K562 (cell line): ENCODE data around the gene BRD4. TPM values are rescaled to one million over a fixed set of nuclear protein-coding genes. Genes with fewer than 3 reads are reported as not detected.

Source experiments
- EZH2 ChIP-seq: IDR thresholded peaks from 2 replicates; pipeline ENCODE4 v1.6.1; 2012; ENCODE audit warnings: low read depth, mild to moderate bottlenecking, inconsistent platforms, low read length, borderline replicate concordance
- ILF3 ChIP-seq: fragments of 450-650 bp; IDR thresholded peaks from 2 replicates; pipeline ENCODE4 v1.6.1; 2018; ENCODE audit warnings: antibody characterized with exemption, mild to moderate bottlenecking, moderate library complexity, borderline replicate concordance
- JUND ChIP-seq, 2 experiments: IDR thresholded peaks; 2 replicates in 1 of 2; 3 replicates in 1 of 2; pipeline ENCODE4 v1.6.1; 2011; ENCODE audit warnings: borderline replicate concordance in 2 of 2, low read depth in 2 of 2, low read length in 2 of 2, improper control_type of control experiment in 1 of 2, missing biosample characterization in 1 of 2, missing genetic modification characterization in 1 of 2, missing genetic modification reagents in 1 of 2
- POLR2G ChIP-seq: fragments of 200-400 bp; formaldehyde crosslinking; IDR thresholded peaks from 2 replicates; pipeline ENCODE4 v1.6.1; 2017; ENCODE audit warnings: low read depth, mild to moderate bottlenecking, antibody characterized with exemption, low read length, moderate library complexity
- RCOR1 ChIP-seq, 2 experiments: IDR thresholded peaks; 2 replicates each; pipeline ENCODE4 v1.6.1; 2012; ENCODE audit warnings: low read depth in 2 of 2, low read length in 2 of 2, borderline replicate concordance in 1 of 2, improper control_type of control experiment in 1 of 2
- XRCC5 ChIP-seq: fragments of 200-400 bp; formaldehyde crosslinking; IDR thresholded peaks from 2 replicates; pipeline ENCODE4 v1.6.1; 2017; ENCODE audit warnings: low read depth, mild to moderate bottlenecking, low read length
- ZNF354B ChIP-seq: fragments of 250-450 bp; sonication (Bioruptor Pico); IDR thresholded peaks from 2 replicates; pipeline ENCODE4 v1.4.0; 2020
- polyA plus RNA-seq, 8 experiments: library from polyadenylated mRNA; depleted of rRNA in 4 of 8; stranded (reverse) in 5 of 8; unstranded in 3 of 8; fragments of >200 nt; fragmentation: Nextera tagmentation in 2 of 8; fragmentation: Illumina TruSeq in 1 of 8; extraction: Ambion mirVana in 2 of 8; extraction: Trizol in 1 of 8; gene quantifications; 2 replicates each; pipeline versions ENCODE4 v1.2.1 to v1.2.3, GENCODE V29; 2011 to 2014; ENCODE audit warnings: inconsistent platforms in 1 of 8, missing spikeins in 1 of 8
- total RNA-seq, 7 experiments: library from RNA; depleted of rRNA in 6 of 7; stranded (reverse); fragments of >200 nt in 6 of 7; fragmentation: Illumina TruSeq in 2 of 7; extraction: Trizol in 2 of 7; gene quantifications; 2 replicates each; pipeline versions ENCODE4 v1.2.1 to v1.2.3, GENCODE V29; 2011 to 2021; ENCODE audit warnings: low replicate concordance in 1 of 7
- TF ChIP-seq, protein P1 (sequence below): fragments of 450-650 bp; IDR thresholded peaks from 2 replicates; pipeline ENCODE4 v1.6.1; 2016; ENCODE audit warnings: mild to moderate bottlenecking, moderate library complexity
- TF ChIP-seq, protein P2 (sequence below), 2 experiments: fragments of 450-650 bp in 1 of 2; sonication (generic) in 1 of 2; formaldehyde crosslinking in 1 of 2; IDR thresholded peaks in 1 of 2; conservative IDR thresholded peaks in 1 of 2; 2 replicates each; pipeline versions ENCODE4 v1.6.1 to v1.8.1; 2016 to 2023; ENCODE audit warnings: mild to moderate bottlenecking in 2 of 2, moderate library complexity in 2 of 2, inconsistent platforms in 1 of 2, missing genetic modification reagents in 1 of 2
- TF ChIP-seq, protein P3 (sequence below), 2 experiments: IDR thresholded peaks; 2 replicates each; pipeline ENCODE4 v1.6.1; 2011; ENCODE audit warnings: borderline replicate concordance in 1 of 2, control low read depth in 1 of 2, low read depth in 1 of 2, low read length in 1 of 2, mild to moderate bottlenecking in 1 of 2, mixed read lengths in 1 of 2, moderate library complexity in 1 of 2; ENCODE audit not compliant: insufficient read depth in 1 of 2, insufficient read length in 1 of 2, poor library complexity in 1 of 2, severe bottlenecking in 1 of 2; ENCODE audit errors: extremely low read depth in 1 of 2

Gene BRD4
- total and polyA plus RNA-seq, 9 of the 15 experiments (the other 6 are each of a cell fraction or from before 2014, with no cell fraction given) = 1.8 to 105 (median 15.6) TPM

DNA sequence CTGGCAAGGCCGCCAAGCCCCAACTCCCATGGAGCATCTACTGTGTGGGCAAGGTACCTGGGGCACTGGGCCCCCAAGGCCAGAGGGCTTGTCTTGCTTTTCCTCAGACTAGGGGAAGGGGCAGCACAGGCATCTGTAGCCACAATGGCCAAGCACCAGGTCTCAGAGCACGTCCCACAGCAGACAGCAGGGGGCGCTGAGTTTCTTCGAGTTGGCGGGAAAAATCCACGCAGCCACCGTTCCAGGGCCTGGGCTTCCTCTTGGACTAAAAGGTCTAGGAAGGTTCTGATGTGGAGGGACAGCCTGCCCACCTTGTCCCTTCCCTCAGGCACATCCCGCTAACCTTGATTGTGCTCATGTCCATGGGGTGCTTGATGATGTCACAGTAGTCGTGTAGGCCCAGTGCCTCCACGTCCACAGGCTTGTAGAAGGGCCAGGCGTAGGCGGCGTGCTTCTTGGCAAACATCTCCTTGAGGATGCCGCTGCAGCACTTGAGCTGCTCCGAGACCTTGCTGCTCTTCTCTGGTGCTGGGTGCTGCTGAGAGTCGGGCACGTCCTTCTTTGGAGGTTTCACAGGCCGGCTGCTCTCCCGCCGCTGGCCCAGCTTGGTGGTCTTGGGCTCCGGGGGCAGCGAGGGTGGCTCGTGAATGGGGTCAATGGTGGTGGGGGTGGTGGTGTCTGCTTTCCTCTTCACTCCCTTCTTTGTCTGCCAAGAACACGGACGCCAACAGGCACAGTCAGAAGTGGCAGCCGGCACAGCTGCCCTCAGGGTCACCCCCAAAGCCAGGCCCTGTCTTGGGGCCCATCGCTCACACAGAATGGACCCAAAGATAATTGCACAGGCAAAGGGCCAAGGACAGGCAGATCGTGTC is 68.0 kb downstream of the BRD4 start (continued):
- TF ChIP-seq, protein P1, sequence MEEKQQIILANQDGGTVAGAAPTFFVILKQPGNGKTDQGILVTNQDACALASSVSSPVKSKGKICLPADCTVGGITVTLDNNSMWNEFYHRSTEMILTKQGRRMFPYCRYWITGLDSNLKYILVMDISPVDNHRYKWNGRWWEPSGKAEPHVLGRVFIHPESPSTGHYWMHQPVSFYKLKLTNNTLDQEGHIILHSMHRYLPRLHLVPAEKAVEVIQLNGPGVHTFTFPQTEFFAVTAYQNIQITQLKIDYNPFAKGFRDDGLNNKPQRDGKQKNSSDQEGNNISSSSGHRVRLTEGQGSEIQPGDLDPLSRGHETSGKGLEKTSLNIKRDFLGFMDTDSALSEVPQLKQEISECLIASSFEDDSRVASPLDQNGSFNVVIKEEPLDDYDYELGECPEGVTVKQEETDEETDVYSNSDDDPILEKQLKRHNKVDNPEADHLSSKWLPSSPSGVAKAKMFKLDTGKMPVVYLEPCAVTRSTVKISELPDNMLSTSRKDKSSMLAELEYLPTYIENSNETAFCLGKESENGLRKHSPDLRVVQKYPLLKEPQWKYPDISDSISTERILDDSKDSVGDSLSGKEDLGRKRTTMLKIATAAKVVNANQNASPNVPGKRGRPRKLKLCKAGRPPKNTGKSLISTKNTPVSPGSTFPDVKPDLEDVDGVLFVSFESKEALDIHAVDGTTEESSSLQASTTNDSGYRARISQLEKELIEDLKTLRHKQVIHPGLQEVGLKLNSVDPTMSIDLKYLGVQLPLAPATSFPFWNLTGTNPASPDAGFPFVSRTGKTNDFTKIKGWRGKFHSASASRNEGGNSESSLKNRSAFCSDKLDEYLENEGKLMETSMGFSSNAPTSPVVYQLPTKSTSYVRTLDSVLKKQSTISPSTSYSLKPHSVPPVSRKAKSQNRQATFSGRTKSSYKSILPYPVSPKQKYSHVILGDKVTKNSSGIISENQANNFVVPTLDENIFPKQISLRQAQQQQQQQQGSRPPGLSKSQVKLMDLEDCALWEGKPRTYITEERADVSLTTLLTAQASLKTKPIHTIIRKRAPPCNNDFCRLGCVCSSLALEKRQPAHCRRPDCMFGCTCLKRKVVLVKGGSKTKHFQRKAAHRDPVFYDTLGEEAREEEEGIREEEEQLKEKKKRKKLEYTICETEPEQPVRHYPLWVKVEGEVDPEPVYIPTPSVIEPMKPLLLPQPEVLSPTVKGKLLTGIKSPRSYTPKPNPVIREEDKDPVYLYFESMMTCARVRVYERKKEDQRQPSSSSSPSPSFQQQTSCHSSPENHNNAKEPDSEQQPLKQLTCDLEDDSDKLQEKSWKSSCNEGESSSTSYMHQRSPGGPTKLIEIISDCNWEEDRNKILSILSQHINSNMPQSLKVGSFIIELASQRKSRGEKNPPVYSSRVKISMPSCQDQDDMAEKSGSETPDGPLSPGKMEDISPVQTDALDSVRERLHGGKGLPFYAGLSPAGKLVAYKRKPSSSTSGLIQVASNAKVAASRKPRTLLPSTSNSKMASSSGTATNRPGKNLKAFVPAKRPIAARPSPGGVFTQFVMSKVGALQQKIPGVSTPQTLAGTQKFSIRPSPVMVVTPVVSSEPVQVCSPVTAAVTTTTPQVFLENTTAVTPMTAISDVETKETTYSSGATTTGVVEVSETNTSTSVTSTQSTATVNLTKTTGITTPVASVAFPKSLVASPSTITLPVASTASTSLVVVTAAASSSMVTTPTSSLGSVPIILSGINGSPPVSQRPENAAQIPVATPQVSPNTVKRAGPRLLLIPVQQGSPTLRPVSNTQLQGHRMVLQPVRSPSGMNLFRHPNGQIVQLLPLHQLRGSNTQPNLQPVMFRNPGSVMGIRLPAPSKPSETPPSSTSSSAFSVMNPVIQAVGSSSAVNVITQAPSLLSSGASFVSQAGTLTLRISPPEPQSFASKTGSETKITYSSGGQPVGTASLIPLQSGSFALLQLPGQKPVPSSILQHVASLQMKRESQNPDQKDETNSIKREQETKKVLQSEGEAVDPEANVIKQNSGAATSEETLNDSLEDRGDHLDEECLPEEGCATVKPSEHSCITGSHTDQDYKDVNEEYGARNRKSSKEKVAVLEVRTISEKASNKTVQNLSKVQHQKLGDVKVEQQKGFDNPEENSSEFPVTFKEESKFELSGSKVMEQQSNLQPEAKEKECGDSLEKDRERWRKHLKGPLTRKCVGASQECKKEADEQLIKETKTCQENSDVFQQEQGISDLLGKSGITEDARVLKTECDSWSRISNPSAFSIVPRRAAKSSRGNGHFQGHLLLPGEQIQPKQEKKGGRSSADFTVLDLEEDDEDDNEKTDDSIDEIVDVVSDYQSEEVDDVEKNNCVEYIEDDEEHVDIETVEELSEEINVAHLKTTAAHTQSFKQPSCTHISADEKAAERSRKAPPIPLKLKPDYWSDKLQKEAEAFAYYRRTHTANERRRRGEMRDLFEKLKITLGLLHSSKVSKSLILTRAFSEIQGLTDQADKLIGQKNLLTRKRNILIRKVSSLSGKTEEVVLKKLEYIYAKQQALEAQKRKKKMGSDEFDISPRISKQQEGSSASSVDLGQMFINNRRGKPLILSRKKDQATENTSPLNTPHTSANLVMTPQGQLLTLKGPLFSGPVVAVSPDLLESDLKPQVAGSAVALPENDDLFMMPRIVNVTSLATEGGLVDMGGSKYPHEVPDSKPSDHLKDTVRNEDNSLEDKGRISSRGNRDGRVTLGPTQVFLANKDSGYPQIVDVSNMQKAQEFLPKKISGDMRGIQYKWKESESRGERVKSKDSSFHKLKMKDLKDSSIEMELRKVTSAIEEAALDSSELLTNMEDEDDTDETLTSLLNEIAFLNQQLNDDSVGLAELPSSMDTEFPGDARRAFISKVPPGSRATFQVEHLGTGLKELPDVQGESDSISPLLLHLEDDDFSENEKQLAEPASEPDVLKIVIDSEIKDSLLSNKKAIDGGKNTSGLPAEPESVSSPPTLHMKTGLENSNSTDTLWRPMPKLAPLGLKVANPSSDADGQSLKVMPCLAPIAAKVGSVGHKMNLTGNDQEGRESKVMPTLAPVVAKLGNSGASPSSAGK = peak; percentile 26; the same call in 1 of the 2 replicates
- TF ChIP-seq, protein P2, sequence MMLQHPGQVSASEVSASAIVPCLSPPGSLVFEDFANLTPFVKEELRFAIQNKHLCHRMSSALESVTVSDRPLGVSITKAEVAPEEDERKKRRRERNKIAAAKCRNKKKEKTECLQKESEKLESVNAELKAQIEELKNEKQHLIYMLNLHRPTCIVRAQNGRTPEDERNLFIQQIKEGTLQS (IDR thresholded peaks at IDR 0.05) = peak; percentile 48; the same call in 1 of the 2 replicates
- TF ChIP-seq, protein P2 (CRISPR knock-in tag; conservative IDR thresholded peaks at IDR 0.05) = no peak
- TF ChIP-seq JUND (IDR thresholded peaks at IDR 0.05; ENCODE audit: borderline replicate concordance, low read depth, low read length) (0 out of 2 replicates have a peak, but pooled peaks have one; percentile 17), JUND (tag; IDR thresholded peaks at IDR 0.05; ENCODE audit: borderline replicate concordance, low read depth, low read length) (no peak; the same call in 2 of the 3 replicates), EZH2 (no peak), RCOR1 (IDR thresholded peaks at IDR 0.05; ENCODE audit: borderline replicate concordance in 1 of 2, low read depth in 2 of 2, low read length in 2 of 2) (peak in 1 of 2 experiments; percentile 15; a peak in 1 of 4 replicates), ZNF354B (no peak), POLR2G (0 out of 2 replicates have a peak, but pooled peaks have one; percentile 20), XRCC5 (0 out of 2 replicates have a peak, but pooled peaks have one; percentile 29), ILF3 (no peak)
- TF ChIP-seq, protein P3, sequence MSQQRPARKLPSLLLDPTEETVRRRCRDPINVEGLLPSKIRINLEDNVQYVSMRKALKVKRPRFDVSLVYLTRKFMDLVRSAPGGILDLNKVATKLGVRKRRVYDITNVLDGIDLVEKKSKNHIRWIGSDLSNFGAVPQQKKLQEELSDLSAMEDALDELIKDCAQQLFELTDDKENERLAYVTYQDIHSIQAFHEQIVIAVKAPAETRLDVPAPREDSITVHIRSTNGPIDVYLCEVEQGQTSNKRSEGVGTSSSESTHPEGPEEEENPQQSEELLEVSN (IDR thresholded peaks at IDR 0.05; ENCODE audit: borderline replicate concordance in 1 of 2, extremely low read depth in 1 of 2, insufficient read depth in 1 of 2, insufficient read length in 1 of 2, low read depth in 1 of 2, low read length in 1 of 2, poor library complexity in 1 of 2, severe bottlenecking in 1 of 2) = peak; percentile 79 to 86
